Inferior parietal cortex (tissue), 1 donor: ENCODE measurements around the gene TSPAN33.
"Not testable (repeated sequence)": the region's sequence is repeated elsewhere in the genome, so short reads cannot be mapped to it uniquely, and the experiment has no call there.

ENCODE experiments used
- DNase-seq: peaks from one replicate; pipeline ENCODE4 v3.0.0-alpha.2; 2016; ENCODE audit errors: extremely low spot score

Gene TSPAN33

GRCh38 chr7:129169686-129170440, 25.4 kb downstream of the TSPAN33 start:
- DNase-seq = no peak

- no peak for DNase-seq
Observed at GRCh38 chr7:129170441-129171021, 26.0 kb downstream of the TSPAN33 start.

GRCh38 chr7:129173861-129174260, 29.4 kb downstream of the TSPAN33 start:
- not testable (repeated sequence) for DNase-seq

GRCh38 chr7:129176916-129177710, 32.6 kb downstream of the TSPAN33 start:
- no peak for DNase-seq

- no peak for DNase-seq
Observed at GRCh38 chr7:129184981-129185670, 40.6 kb downstream of the TSPAN33 start.

GRCh38 chr7:129186749-129187260, 42.3 kb downstream of the TSPAN33 start:
- DNase-seq = no peak

- DNase-seq = no peak
Observed at GRCh38 chr7:129187681-129188371, 43.3 kb downstream of the TSPAN33 start.

- DNase-seq = no peak
Observed at GRCh38 chr7:129188372-129188891, 43.9 kb downstream of the TSPAN33 start, which contains the start of gene SMO. SMO (plus strand) TSS chr7:129188633; CDS start chr7:129189152, 519 bp downstream.

GRCh38 chr7:129188892-129189660, 44.6 kb downstream of the TSPAN33 start:
- no peak for DNase-seq

- DNase-seq = no peak
Observed at GRCh38 chr7:129189661-129190310, 45.3 kb downstream of the TSPAN33 start.

GRCh38 chr7:129191272-129191671, 46.8 kb downstream of the TSPAN33 start:
- DNase-seq = no peak

- DNase-seq = no peak
Observed at GRCh38 chr7:129193892-129194291, 49.4 kb downstream of the TSPAN33 start.

- no peak for DNase-seq
Observed at GRCh38 chr7:129197771-129198170, 53.3 kb downstream of the TSPAN33 start.

GRCh38 chr7:129199406-129199805, 54.9 kb downstream of the TSPAN33 start:
- no peak for DNase-seq

GRCh38 chr7:129202058-129202777, 57.7 kb downstream of the TSPAN33 start:
- no peak for DNase-seq

- DNase-seq = no peak
Observed at GRCh38 chr7:129203050-129203741, 58.7 kb downstream of the TSPAN33 start.

GRCh38 chr7:129205126-129205818, 60.8 kb downstream of the TSPAN33 start:
- DNase-seq = no peak
